ENCODE data around the gene C1QTNF6. TPM values are rescaled to one million over a fixed set of nuclear protein-coding genes. Genes with fewer than 3 reads are reported as not detected.

The C1QTNF6 gene
- total RNA-seq, 4 donors from 2014 or later, result 0.83 to 2.9 (median 1.3) TPM

DNA sequence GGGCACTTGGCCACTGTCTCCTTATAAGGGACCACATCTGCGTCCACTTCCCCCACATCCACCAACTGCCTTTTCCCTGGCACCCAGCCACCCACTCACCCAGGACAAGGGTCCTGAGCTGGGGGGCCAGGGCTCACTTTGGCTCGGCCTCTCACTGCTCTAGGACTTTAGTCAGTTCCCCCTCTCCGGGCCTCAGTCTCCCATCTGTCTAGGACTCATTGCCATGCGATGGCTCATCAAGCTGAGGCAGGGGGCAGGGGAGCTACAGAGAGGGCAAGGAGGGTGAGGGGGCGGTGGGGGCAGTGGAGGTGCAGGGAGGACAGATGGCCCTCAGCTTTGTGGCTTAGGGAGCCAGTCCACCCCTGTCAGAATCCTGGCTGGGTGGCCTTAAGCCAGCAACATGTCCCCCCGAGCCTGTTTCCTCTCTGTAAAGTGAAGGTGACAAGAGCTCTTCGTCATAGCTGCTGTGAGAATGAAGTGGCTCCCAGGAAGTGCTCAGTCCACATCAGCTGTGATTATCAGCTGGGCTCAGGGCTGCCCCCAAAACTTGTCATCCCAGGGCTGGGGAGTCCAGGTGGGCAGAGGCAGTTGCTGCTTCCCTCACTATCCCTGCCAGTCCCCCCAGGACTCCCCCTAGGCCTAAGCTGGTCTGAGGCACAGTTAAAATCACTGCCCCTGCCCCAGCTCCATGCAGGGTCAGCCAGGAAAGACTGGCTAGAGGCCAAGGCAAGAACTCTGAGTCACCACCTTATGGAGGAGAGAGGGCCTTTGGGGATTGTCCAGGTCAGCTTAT, 41.2 kb upstream of the C1QTNF6 start:
- no peaks in the 10 kb centered on the region for H3K9me3 ChIP-seq
- no peaks in the 10 kb centered on the region for H3K36me3 ChIP-seq
- peak overlapping the region in 1 of 4 donors; percentile 30 for H3K27ac ChIP-seq (replicated peaks in 1 of 4)
- intact Hi-C loops (cut with DNase I), result no loop called here
- H3K4me1 ChIP-seq, result peaks cover 0 to 13% (median 8%) of the 10 kb centered on the region in 4 donors
- TF ChIP-seq, protein P1, sequence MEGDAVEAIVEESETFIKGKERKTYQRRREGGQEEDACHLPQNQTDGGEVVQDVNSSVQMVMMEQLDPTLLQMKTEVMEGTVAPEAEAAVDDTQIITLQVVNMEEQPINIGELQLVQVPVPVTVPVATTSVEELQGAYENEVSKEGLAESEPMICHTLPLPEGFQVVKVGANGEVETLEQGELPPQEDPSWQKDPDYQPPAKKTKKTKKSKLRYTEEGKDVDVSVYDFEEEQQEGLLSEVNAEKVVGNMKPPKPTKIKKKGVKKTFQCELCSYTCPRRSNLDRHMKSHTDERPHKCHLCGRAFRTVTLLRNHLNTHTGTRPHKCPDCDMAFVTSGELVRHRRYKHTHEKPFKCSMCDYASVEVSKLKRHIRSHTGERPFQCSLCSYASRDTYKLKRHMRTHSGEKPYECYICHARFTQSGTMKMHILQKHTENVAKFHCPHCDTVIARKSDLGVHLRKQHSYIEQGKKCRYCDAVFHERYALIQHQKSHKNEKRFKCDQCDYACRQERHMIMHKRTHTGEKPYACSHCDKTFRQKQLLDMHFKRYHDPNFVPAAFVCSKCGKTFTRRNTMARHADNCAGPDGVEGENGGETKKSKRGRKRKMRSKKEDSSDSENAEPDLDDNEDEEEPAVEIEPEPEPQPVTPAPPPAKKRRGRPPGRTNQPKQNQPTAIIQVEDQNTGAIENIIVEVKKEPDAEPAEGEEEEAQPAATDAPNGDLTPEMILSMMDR (IDR thresholded peaks at IDR 0.05), result no peak
- TF ChIP-seq POLR2A (IDR thresholded peaks at IDR 0.05; ENCODE audit: low read depth) (no peak), EP300 (IDR thresholded peaks at IDR 0.05) (no peak), POLR2AphosphoS5 (IDR thresholded peaks at IDR 0.05) (no peak)
- H3K27me3 ChIP-seq, result peaks cover 0 to 68% (median 0%) of the 10 kb centered on the region in 4 donors
- DNase-seq (ENCODE audit: extremely low spot score), result no peak
- 40% methylated on average over 1 of the region's 7 CpGs for WGBS
- no peak overlapping the region for H3K4me3 ChIP-seq

DNA sequence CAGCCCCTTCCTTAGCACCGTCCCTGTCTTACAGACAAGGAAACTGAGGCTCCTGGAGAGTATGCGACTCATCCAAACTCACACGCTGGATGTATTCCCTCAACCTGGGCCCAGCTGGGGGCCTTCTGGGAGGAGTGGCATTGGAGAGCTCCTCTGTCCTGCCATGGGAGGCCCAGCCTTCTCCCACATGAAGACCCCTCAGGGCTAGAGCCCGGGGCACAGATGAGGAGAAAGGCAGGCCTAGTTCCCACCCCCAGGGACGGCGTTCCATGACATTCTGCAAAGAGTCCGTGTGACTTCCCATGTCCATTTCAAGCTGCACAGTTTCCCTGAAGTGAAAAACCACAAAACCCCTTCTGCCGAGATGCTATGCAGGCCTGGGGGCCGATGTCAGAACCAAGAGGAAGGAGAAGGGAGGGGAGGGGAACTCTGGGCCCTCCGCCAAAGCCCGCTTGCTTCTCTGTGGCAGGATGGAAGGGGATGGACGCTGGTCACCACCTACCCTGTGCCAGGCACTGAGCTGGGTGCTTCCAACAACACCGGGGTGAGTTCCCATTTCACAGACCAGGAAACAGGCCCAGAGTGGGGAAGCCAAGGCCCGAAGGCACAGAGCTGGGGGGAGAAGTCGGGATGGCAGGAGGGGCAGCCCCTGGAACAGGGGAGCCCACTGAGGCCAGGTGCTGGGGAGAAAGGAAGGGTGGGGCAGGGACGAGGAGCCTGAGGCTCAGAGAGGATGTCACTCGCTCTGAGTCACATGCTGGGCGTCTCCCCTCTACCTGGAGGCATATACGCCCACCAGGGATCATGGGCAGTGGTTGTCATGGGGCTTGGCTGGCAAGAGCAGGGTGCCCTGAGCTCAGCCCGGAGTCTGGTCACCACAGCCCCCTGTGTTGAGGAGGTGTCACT, 40.3 kb upstream of the C1QTNF6 start:
- WGBS, result 72% methylated on average over 14 of the region's 20 CpGs
- Histone ChIP-seq H3K27ac (replicated peaks in 1 of 4) (peak overlapping the region in 1 of 4 donors; percentile 30), H3K4me1 (peaks cover 0 to 13% (median 8%) of the 10 kb centered on the region in 4 donors), H3K27me3 (peaks cover 0 to 59% (median 0%) of the 10 kb centered on the region in 4 donors), H3K36me3 (no peaks in the 10 kb centered on the region), H3K4me3 (no peak overlapping the region), H3K9me3 (no peaks in the 10 kb centered on the region)
- TF ChIP-seq POLR2A (IDR thresholded peaks at IDR 0.05; ENCODE audit: low read depth), result no peak
- no peak for TF ChIP-seq POLR2AphosphoS5 (IDR thresholded peaks at IDR 0.05)
- TF ChIP-seq, protein P1 (IDR thresholded peaks at IDR 0.05), result no peak
- no peak for TF ChIP-seq EP300 (IDR thresholded peaks at IDR 0.05)
- intact Hi-C loops (cut with DNase I), result no loop called here
- DNase-seq (ENCODE audit: extremely low spot score), result no peak

DNA sequence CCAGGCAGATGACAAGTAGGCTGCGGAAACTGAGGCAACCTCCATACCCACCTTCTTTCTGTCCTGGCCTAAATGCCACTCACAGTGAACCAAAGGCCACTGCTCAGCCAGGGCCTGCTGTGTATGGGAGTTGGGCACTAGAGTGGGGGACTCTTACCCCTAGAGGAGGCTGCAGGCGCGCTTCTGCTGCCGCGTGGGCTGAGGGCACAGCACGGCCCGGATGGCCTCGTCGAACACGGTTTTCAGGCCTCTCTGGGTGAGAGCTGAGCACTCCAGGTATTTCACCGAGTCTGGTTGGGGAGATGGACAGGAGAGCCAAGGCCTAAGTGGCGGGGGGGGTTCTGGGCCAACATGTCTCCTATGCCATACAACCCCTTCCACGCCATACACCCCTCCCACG, 38.5 kb upstream of the C1QTNF6 start:
- Histone ChIP-seq H3K4me1 (peaks cover 0 to 13% (median 8%) of the 10 kb centered on the region in 4 donors), H3K27ac (replicated peaks in 1 of 4) (no peak overlapping the region), H3K4me3 (no peak overlapping the region), H3K9me3 (no peaks in the 10 kb centered on the region), H3K27me3 (peaks cover 0 to 49% (median 0%) of the 10 kb centered on the region in 4 donors), H3K36me3 (no peaks in the 10 kb centered on the region)
- 88% methylated on average over 11 of the region's 14 CpGs for WGBS
- no peak for TF ChIP-seq POLR2A (IDR thresholded peaks at IDR 0.05; ENCODE audit: low read depth)
- TF ChIP-seq, protein P1 (IDR thresholded peaks at IDR 0.05), result no peak
- no peak for TF ChIP-seq EP300 (IDR thresholded peaks at IDR 0.05)
- TF ChIP-seq POLR2AphosphoS5 (IDR thresholded peaks at IDR 0.05), result no peak
- intact Hi-C loops (cut with DNase I), result no loop called here
- DNase-seq (ENCODE audit: extremely low spot score), result no peak

DNA sequence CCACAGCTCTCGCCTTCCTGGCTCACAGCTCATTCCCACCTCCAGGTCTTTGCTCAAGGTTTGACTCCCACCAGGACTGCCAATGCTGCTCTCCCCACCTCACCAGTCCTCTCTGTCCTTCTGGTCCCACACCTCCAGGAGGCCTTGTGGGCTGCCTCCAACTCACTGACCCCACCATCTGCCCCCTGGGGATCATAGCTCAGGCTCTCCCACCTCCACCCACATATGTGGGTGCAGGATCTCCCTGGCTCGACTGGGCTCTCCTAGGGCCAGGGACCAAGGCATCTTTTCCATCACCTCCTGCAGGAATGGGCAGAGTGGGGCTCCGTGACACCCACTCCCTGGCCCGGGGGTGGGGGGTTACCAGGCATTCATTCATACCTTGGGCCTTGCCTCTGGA, 38.0 kb upstream of the C1QTNF6 start:
- Histone ChIP-seq H3K27me3 (peaks cover 0 to 49% (median 0%) of the 10 kb centered on the region in 4 donors), H3K9me3 (no peaks in the 10 kb centered on the region), H3K27ac (replicated peaks in 1 of 4) (no peak overlapping the region), H3K36me3 (no peaks in the 10 kb centered on the region), H3K4me1 (peaks cover 0 to 13% (median 8%) of the 10 kb centered on the region in 4 donors), H3K4me3 (no peak overlapping the region)
- TF ChIP-seq EP300 (IDR thresholded peaks at IDR 0.05) (no peak), POLR2AphosphoS5 (IDR thresholded peaks at IDR 0.05) (no peak), POLR2A (IDR thresholded peaks at IDR 0.05; ENCODE audit: low read depth) (no peak)
- TF ChIP-seq, protein P1 (IDR thresholded peaks at IDR 0.05), result no peak
- no peak for DNase-seq (ENCODE audit: extremely low spot score)
- WGBS, result 96% methylated on average over 4 of the region's 4 CpGs
- intact Hi-C loops (cut with DNase I), result no loop called here
